ENCODE data around the gene NT5DC1.

NT5DC1 gene

DNA sequence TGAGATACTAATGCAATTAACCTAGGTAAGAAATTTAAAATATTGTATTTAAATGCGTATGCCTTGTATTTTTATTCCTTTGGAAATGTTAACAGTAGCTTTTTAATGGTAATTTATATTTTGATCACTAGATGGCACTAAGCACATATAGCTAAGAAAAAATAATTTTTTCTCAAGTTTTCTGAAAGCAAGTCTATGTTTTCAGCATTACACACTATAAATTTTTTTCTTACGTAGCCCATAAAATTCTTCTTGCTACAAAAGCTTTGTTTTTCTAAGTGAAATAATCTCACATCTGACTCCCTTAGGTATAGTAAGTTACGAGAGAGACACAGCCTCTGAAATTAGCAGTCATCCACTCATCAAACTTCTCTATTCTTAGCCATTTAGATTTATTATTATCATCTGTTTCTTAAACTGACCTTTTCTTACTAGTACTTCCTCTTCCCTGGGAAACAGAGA, 117.5 kb downstream of the NT5DC1 start:
- no peak for DNase-seq
- Mint-ChIP-seq H3K27me3 (no peaks in the 10 kb centered on the region), H3K9me3 (no peaks in the 10 kb centered on the region), H3K4me1 (no peaks in the 10 kb centered on the region), H3K4me3 (no peak overlapping the region), H3K27ac (no peak overlapping the region)
- no peak for ATAC-seq

DNA sequence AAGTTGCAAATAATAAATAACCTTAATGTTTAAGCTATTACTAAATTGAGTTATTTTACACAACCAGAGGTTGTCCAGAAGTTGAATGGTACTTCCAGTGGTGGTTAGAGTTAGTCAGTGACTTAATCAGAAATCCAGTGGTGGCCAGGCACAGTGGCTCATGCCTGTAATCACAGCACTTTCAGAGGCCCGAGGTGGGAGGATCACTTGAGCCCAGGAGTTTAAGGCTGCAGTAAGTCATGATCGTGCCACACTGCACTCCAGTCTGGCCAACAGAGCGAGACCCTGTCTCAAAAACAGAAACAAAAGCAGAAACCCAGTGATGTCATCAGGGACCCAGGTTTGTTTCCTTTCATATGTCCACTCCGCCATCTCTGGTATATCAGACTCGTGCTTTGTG, 118.2 kb downstream of the NT5DC1 start:
- Mint-ChIP-seq H3K27me3 (no peaks in the 10 kb centered on the region), H3K4me1 (no peaks in the 10 kb centered on the region), H3K9me3 (no peaks in the 10 kb centered on the region), H3K4me3 (no peak overlapping the region), H3K27ac (no peak overlapping the region)
- no peak for ATAC-seq
- no peak for DNase-seq

DNA sequence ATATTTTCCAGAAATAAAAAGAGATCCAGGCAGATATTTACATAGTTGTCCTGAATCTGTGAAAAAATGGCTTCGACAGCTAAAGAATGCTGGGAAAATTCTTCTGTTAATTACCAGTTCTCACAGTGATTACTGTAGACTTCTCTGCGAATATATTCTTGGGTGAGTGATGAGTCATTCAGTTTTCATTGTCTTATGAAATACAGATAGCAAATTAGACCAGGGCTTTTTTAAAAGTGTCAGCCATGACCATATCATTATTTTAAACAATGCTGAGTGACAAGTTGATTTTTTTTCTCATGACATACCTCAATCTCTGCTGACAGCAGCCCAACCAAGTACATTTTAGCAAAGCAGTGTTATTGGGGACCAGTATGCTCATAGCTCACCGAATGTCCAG, 120.4 kb downstream of the NT5DC1 start:
- no peak for ATAC-seq
- Mint-ChIP-seq H3K4me1 (no peaks in the 10 kb centered on the region), H3K9me3 (no peaks in the 10 kb centered on the region), H3K4me3 (no peak overlapping the region), H3K27me3 (no peaks in the 10 kb centered on the region), H3K27ac (no peak overlapping the region)
- DNase-seq: no peak

DNA sequence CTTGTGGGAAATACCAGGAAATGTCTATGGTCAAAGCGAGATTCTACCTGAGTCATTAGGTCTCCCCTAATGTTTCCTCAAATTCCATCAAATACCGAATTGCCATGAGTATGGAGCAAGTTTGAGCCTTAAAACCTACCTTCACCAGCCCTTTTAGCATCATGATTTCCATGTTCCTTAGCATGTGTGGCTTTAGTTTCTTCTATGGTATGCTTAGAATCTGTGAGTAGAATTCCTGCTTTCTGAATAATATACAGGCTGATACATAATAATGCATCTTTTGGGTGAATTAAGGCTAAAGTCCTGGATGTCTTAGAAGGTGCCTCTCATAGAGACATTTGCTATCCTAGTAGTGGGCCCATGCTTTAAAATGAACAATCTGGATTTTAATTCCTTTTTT, 121.3 kb downstream of the NT5DC1 start:
- no peaks in the 10 kb centered on the region for H3K4me1 Mint-ChIP-seq
- no peak overlapping the region for H3K4me3 Mint-ChIP-seq
- ATAC-seq (no peak), DNase-seq (no peak)
- no peaks in the 10 kb centered on the region for H3K9me3 Mint-ChIP-seq
- no peak overlapping the region for H3K27ac Mint-ChIP-seq
- H3K27me3 Mint-ChIP-seq: no peaks in the 10 kb centered on the region

DNA sequence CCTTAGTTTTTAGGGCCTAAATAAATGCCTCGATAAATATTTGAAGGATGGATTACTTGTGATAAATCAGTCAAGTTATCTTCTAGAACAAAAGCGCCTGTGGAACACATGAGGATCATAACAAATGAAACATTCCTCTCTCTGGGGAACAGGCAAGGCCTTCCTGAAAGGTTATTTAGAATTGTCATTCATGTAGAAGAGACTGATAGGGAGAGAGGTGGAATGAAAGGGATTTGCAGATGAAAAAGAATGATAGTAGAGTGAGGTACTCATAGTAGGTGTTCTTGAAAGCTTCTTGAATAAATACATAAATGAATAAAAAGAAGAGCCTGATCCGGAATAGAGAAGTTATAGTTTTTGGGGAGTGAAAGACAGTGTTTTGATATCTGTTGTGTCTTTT, 122.7 kb downstream of the NT5DC1 start:
- Mint-ChIP-seq H3K27me3 (no peaks in the 10 kb centered on the region), H3K4me3 (no peak overlapping the region), H3K4me1 (no peaks in the 10 kb centered on the region), H3K27ac (no peak overlapping the region), H3K9me3 (no peaks in the 10 kb centered on the region)
- ATAC-seq (no peak), DNase-seq (no peak)

DNA sequence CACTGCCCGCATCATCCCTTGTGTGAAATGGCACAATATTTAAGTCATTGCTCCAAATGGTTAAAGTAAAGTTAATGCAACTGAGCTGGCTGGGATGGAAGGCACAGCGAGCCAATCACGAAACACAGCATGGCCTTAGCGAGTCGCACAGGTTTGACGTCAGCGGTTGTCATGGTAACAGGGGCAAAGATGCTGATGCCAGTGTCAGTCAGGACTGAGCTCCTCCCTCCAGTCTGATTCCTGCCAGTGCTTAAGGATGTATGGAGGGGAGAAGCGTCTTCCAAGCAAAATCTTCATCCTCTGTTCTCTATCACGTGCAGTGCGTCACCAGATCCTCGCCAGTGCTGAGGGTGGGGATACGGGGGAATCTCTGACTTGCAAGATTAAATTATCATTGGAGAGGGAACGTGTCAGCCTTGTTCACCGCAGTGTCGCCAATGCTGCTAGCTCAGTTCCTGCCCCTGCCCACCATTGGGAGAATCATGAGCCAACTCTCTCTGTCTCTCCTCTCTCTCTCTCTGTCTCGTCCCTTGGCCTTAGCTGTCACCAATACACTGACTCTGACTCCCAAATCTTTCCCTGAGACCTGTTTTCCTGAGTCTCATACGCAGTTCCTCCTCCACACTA, 128.7 kb downstream of the NT5DC1 start:
- no peak overlapping the region for H3K4me3 Mint-ChIP-seq
- ATAC-seq (no peak), DNase-seq (no peak)
- no peaks in the 10 kb centered on the region for H3K9me3 Mint-ChIP-seq
- H3K4me1 Mint-ChIP-seq: no peaks in the 10 kb centered on the region
- no peak overlapping the region for H3K27ac Mint-ChIP-seq
- H3K27me3 Mint-ChIP-seq: no peaks in the 10 kb centered on the region

DNA sequence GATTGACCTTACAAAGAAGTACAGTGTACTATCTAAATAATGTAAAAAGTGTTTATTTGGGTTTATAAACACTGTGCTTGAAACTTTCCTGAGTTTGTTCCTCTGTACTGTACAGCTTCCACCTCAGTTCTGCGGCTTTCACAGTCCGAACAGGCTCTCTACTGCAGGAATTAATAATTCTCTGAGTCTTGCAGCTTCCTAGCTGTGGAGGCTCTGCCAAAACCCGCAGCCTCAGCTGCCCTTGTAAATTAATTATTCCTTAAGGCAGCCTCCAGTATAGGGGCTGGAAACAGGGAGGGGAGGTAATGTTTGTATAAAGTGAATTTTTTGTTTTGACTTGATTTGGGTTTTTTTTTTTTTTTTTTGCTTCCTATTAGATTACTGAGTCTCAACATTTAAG, 134.0 kb downstream of the NT5DC1 start:
- ATAC-seq (no peak), DNase-seq (no peak)
- Mint-ChIP-seq H3K27ac (no peak overlapping the region), H3K4me1 (no peaks in the 10 kb centered on the region), H3K4me3 (no peak overlapping the region), H3K9me3 (no peaks in the 10 kb centered on the region), H3K27me3 (no peaks in the 10 kb centered on the region)

DNA sequence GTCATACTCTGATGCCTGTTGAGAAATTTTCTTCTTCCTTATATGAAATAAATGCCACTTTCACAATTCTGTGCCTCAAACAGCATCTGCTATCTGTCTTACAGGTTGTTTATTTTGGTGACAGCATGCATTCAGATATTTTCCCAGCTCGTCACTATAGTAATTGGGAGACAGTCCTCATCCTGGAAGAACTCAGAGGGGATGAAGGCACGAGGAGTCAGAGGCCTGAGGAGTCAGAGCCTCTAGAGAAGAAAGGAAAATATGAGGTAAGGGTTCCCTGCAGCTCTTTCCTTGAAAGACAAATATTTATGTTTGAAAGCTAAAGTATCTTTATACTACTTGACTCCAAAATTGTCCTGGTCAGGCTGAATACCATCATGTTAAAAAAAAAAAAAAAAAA, 137.4 kb downstream of the NT5DC1 start:
- no peak for DNase-seq
- ATAC-seq: no peak
- H3K4me1 Mint-ChIP-seq: no peaks in the 10 kb centered on the region
- no peaks in the 10 kb centered on the region for H3K27me3 Mint-ChIP-seq
- H3K27ac Mint-ChIP-seq: peak overlapping the region in 1 of 2 donors; percentile 52
- no peaks in the 10 kb centered on the region for H3K9me3 Mint-ChIP-seq
- no peak overlapping the region for H3K4me3 Mint-ChIP-seq

DNA sequence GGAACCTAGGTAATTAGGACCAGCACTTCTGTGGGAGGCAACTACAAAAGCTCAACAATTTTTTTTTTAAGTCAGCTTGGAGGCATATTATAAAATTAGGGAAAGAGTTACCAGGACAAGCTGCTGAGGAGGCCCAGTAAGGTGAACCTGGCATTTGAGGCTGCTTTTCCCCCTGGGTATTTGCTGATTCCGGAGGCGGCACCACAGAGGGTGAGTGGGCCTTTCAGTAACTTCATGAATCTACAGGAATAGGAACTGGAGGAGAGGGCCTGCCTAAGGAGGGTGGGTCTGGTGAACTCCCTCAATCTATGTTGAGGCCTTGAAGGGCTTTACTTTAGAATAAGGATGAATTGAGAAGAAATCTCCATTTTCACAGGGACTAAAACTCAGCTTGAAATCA, 138.6 kb downstream of the NT5DC1 start:
- H3K9me3 Mint-ChIP-seq: no peaks in the 10 kb centered on the region
- H3K27ac Mint-ChIP-seq: no peak overlapping the region
- ATAC-seq: no peak
- H3K27me3 Mint-ChIP-seq: no peaks in the 10 kb centered on the region
- no peak for DNase-seq
- H3K4me3 Mint-ChIP-seq: no peak overlapping the region
- no peaks in the 10 kb centered on the region for H3K4me1 Mint-ChIP-seq

DNA sequence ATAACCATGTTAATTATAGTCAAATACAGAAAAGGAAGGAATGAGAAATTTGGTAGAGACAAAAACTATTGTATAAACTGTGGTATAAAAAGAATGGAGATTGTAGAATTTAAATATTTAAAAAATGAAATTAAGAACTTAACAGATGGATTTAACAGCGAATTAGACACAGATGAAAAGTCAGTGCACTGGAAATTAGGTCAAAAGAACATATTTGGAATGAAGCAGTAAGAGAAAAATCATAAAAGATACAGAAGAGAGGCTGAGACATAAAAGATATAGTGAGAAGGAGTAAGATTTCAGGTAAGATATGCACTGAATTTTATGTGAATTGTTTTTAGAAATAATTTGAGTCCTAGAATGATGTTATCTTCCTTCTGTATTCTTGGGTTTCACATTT, 139.2 kb downstream of the NT5DC1 start:
- H3K27me3 Mint-ChIP-seq: no peaks in the 10 kb centered on the region
- no peak overlapping the region for H3K4me3 Mint-ChIP-seq
- no peaks in the 10 kb centered on the region for H3K9me3 Mint-ChIP-seq
- H3K27ac Mint-ChIP-seq: no peak overlapping the region
- DNase-seq: no peak
- no peaks in the 10 kb centered on the region for H3K4me1 Mint-ChIP-seq
- ATAC-seq: no peak

DNA sequence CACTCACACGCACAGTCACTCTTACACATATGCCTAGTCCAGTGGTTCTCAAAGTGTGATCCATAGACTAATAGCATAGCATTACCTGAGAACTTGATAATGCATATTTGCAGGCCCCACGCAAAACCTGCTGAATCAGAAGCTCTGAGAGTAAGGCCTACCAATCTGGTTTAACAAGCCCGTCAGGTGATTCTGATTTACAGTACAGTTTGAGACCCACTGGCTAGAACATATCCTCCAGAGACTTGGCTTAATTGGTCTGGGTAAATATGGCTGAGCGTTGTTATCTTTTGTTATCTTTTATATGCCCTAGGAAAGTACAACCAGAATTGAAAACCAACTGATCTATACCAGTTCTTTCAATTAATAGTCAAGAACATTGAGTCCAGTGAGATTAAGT, 143.6 kb downstream of the NT5DC1 start:
- Mint-ChIP-seq H3K27ac (no peak overlapping the region), H3K9me3 (no peaks in the 10 kb centered on the region), H3K27me3 (no peaks in the 10 kb centered on the region), H3K4me3 (no peak overlapping the region), H3K4me1 (no peaks in the 10 kb centered on the region)
- no peak for ATAC-seq
- no peak for DNase-seq

DNA sequence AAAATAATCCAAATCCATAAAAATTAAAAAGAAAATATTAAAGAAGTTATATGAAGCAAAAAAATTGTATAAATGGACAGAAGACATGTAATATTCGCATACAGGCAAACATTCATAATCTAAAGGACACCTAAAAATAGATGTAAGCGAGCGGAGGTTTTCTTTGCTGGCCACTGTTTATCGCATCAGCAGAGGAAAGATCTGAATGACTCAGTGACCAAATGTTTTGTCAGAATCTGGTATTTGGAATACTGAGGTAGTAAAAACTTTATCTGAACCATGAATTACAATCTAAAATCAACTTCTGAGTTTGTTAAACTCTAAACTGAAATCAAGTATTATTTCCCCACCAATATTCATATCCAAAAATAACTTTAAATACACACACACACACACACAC, 145.4 kb downstream of the NT5DC1 start:
- ATAC-seq (no peak), DNase-seq (no peak)
- no peak overlapping the region for H3K27ac Mint-ChIP-seq
- no peaks in the 10 kb centered on the region for H3K4me1 Mint-ChIP-seq
- no peaks in the 10 kb centered on the region for H3K27me3 Mint-ChIP-seq
- H3K4me3 Mint-ChIP-seq: no peak overlapping the region
- no peaks in the 10 kb centered on the region for H3K9me3 Mint-ChIP-seq

DNA sequence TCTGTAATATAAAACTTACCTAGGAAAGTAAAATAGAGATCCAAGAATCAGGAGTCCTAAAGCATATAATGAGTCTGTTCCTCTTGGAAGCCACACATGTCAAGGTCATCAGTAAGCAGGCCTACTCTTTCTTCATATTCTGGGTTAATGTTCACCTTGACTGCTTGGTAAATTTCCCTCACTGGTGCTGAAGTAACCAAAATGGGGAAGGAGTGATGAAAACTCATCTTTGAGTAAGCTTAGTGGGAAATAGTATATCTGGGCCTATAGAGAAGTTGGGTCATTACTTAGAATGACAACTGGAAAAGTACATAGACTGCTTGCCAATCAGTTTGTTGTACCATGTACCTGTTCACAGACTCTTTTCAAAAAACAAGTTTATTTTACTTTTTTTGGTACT, 146.6 kb downstream of the NT5DC1 start:
- ATAC-seq (no peak), DNase-seq (no peak)
- Mint-ChIP-seq H3K27ac (no peak overlapping the region), H3K4me3 (no peak overlapping the region), H3K27me3 (no peaks in the 10 kb centered on the region), H3K4me1 (no peaks in the 10 kb centered on the region), H3K9me3 (no peaks in the 10 kb centered on the region)

DNA sequence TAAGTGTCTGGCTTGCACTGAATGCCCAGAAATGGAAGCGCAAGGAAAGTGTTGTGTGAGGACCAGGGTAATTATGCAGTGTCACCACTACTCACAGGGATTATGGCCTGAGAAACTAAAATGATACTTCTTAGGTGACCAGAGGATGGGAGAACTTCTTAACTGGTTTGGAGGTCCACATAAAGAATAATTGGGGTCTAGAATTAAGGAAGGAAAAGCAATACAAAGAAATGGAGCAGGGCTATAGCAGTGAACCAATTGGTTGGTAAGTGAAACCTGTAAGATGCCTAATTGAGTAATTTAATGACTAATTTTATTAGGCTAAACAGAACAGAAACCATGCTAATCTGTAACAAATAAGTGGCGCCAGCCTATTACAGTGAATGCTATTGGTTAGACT, 147.9 kb downstream of the NT5DC1 start:
- H3K4me3 Mint-ChIP-seq: no peak overlapping the region

DNA sequence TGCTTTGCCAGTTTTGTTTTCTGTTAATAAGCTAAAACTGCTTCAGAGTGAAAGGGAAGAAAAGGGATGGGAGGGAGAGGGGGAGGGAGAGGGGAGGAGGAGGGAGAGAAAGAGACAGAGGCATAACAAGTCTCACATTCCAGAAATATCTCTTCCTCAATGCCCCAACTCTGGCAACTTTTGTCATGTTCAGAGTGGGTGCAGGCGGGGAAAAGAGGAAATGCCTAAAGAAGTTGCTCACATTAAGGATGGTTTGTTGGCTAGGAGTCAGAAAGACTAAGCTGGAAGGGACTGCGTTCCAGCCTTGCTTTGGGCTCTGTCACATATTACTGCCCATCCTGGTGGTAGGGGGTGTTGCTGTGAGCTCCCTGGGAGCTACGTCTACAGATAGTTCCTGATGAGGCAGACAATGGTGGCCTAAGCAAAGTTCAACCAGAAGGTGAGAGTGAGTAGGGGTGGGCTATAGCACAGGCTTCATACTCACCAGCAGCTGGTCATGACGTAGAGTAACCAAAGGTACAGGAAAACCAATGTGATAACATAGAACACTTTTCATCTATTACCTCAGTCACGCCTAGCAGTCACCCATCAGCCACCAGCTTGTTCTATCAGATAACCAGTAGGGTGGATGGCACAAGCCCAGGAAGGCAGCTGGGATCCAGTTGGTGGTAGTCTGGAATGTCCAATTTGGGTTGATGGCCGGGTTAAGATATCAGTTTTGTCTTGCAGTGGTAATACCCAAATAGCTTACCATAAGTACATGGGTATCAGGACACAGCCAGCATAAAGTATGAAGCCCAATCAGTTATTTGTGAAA, 151.1 kb downstream of the NT5DC1 start:
- H3K4me3 Mint-ChIP-seq: no peak overlapping the region
- no peaks in the 10 kb centered on the region for H3K4me1 Mint-ChIP-seq
- no peak for DNase-seq
- no peak overlapping the region for H3K27ac Mint-ChIP-seq
- no peak for ATAC-seq
- no peaks in the 10 kb centered on the region for H3K27me3 Mint-ChIP-seq
- H3K9me3 Mint-ChIP-seq: no peaks in the 10 kb centered on the region

More for the DNA sequence above, 147.9 kb downstream of the NT5DC1 start:
- no peak overlapping the region for H3K27ac Mint-ChIP-seq
- no peaks in the 10 kb centered on the region for H3K27me3 Mint-ChIP-seq
- ATAC-seq (no peak), DNase-seq (no peak)
- no peaks in the 10 kb centered on the region for H3K4me1 Mint-ChIP-seq
- no peaks in the 10 kb centered on the region for H3K9me3 Mint-ChIP-seq

DNA sequence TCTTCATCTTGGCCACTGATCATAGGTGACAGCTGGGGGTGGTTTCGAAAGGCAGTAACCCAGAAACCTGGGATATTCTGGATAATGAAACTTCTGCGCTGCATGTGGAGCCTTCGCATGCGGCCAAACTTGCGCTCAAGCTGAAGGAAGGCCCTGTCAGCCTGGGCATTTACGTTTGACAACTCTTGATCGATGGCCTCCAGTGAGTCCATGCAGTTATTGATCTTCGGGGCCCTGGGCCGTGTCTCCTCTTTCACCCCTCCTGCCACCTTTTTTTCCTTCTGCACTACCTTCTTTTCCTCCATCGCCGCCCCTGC, 152.5 kb downstream of the NT5DC1 start:
- no peak overlapping the region for H3K27ac Mint-ChIP-seq
- H3K9me3 Mint-ChIP-seq: no peaks in the 10 kb centered on the region
- ATAC-seq: no peak
- H3K4me3 Mint-ChIP-seq: no peak overlapping the region
- DNase-seq: no peak
- peaks cover 6% of the 10 kb centered on the region for H3K4me1 Mint-ChIP-seq
- H3K27me3 Mint-ChIP-seq: no peaks in the 10 kb centered on the region
